ENCODE results near the gene CFD. TPM values are rescaled to one million over a fixed set of nuclear protein-coding genes. Genes with fewer than 3 reads are reported as not detected.

CFD gene
- total and polyA plus RNA-seq, 4 donors: 4.5 to 20.2 (median 13.6) TPM

GRCh38 chr19:901216-902092, 42.0 kb downstream of the CFD start:
- Histone ChIP-seq H3K9ac (ENCODE audit: low read depth in 1 of 2, low read length in 2 of 2) (no peak overlapping the region), H3K4me1 (ENCODE audit: control insufficient read depth in 4 of 4, insufficient read depth in 4 of 4, low read length in 3 of 4) (peaks cover 7 to 11% (median 9%) of the 10 kb centered on the region in 4 donors), H3K4me3 (ENCODE audit: low read depth in 1 of 3, low read length in 3 of 3) (no peak overlapping the region), H3K36me3 (ENCODE audit: control insufficient read depth in 4 of 4, insufficient read depth in 3 of 4, low read depth in 1 of 4, low read length in 3 of 4) (peaks cover 0 to 13% (median 4%) of the 10 kb centered on the region in 4 donors), H3K9me3 (ENCODE audit: control insufficient read depth in 4 of 4, low read length in 3 of 4) (no peaks in the 10 kb centered on the region), H3K27ac (ENCODE audit: low read depth in 1 of 2, low read length in 2 of 2) (no peak overlapping the region), H3K27me3 (ENCODE audit: control insufficient read depth in 4 of 4, insufficient read depth in 4 of 4, low read length in 3 of 4) (no peaks in the 10 kb centered on the region)
- DNase-seq (ENCODE audit: low spot score): no peak
- no peak for TF ChIP-seq RXRA (IDR thresholded peaks at IDR 0.05)
- 94% methylated on average over 27 of the region's 27 CpGs for WGBS

GRCh38 chr19:902093-902370, 42.6 kb downstream of the CFD start:
- no peak overlapping the region for H3K4me3 ChIP-seq (ENCODE audit: low read depth in 1 of 3, low read length in 3 of 3)
- WGBS: 86% methylated on average over 7 of the region's 7 CpGs
- H3K4me1 ChIP-seq (ENCODE audit: control insufficient read depth in 4 of 4, insufficient read depth in 4 of 4, low read length in 3 of 4): peaks cover 7 to 11% (median 9%) of the 10 kb centered on the region in 4 donors
- H3K9ac ChIP-seq (ENCODE audit: low read depth in 1 of 2, low read length in 2 of 2): no peak overlapping the region
- no peak for DNase-seq (ENCODE audit: low spot score)
- H3K27ac ChIP-seq (ENCODE audit: low read depth in 1 of 2, low read length in 2 of 2): no peak overlapping the region
- H3K9me3 ChIP-seq (ENCODE audit: control insufficient read depth in 4 of 4, low read length in 3 of 4): no peaks in the 10 kb centered on the region
- no peaks in the 10 kb centered on the region for H3K27me3 ChIP-seq (ENCODE audit: control insufficient read depth in 4 of 4, insufficient read depth in 4 of 4, low read length in 3 of 4)
- H3K36me3 ChIP-seq (ENCODE audit: control insufficient read depth in 4 of 4, insufficient read depth in 3 of 4, low read depth in 1 of 4, low read length in 3 of 4): peaks cover 0 to 13% (median 4%) of the 10 kb centered on the region in 4 donors
- no peak for TF ChIP-seq NR2F2 (IDR thresholded peaks at IDR 0.05)
- TF ChIP-seq HNF4G (IDR thresholded peaks at IDR 0.05): no peak
- TF ChIP-seq CTCF (IDR thresholded peaks at IDR 0.05; ENCODE audit: low read depth, low read length, missing input control): no peak
- TF ChIP-seq HNF4A (conservative IDR thresholded peaks at IDR 0.05): no peak
- TF ChIP-seq REST (IDR thresholded peaks at IDR 0.05): no peak
- no peak for TF ChIP-seq FOXA1 (IDR thresholded peaks at IDR 0.05)
- TF ChIP-seq EGR1 (IDR thresholded peaks at IDR 0.05; ENCODE audit: low read depth in 2 of 2): no peak
- no peak for TF ChIP-seq YY1 (IDR thresholded peaks at IDR 0.05)

GRCh38 chr19:902446-903226, 43.2 kb downstream of the CFD start:
- no peak for DNase-seq (ENCODE audit: low spot score)
- Histone ChIP-seq H3K9ac (ENCODE audit: low read depth in 1 of 2, low read length in 2 of 2) (no peak overlapping the region), H3K4me1 (ENCODE audit: control insufficient read depth in 4 of 4, insufficient read depth in 4 of 4, low read length in 3 of 4) (peaks cover 7 to 11% (median 9%) of the 10 kb centered on the region in 4 donors), H3K27me3 (ENCODE audit: control insufficient read depth in 4 of 4, insufficient read depth in 4 of 4, low read length in 3 of 4) (no peaks in the 10 kb centered on the region), H3K4me3 (ENCODE audit: low read depth in 1 of 3, low read length in 3 of 3) (no peak overlapping the region), H3K9me3 (ENCODE audit: control insufficient read depth in 4 of 4, low read length in 3 of 4) (no peaks in the 10 kb centered on the region), H3K27ac (ENCODE audit: low read depth in 1 of 2, low read length in 2 of 2) (no peak overlapping the region), H3K36me3 (ENCODE audit: control insufficient read depth in 4 of 4, insufficient read depth in 3 of 4, low read depth in 1 of 4, low read length in 3 of 4) (peaks cover 0 to 13% (median 4%) of the 10 kb centered on the region in 4 donors)
- 69% methylated on average over 14 of the region's 14 CpGs for whole genome bisulfite sequencing
- TF ChIP-seq CTCF (IDR thresholded peaks at IDR 0.05; ENCODE audit: low read depth, low read length, missing input control): no peak
- peak; percentile 60 for TF ChIP-seq YY1 (IDR thresholded peaks at IDR 0.05)
- no peak for TF ChIP-seq ATF3 (IDR thresholded peaks at IDR 0.05)
- no peak for TF ChIP-seq FOXA2 (IDR thresholded peaks at IDR 0.05)
- TF ChIP-seq HNF4A (conservative IDR thresholded peaks at IDR 0.05): peak; percentile 69
- TF ChIP-seq TAF1 (conservative IDR thresholded peaks at IDR 0.05): no peak
- no peak for TF ChIP-seq JUND (IDR thresholded peaks at IDR 0.05)
- peak; percentile 27 for TF ChIP-seq HNF4G (IDR thresholded peaks at IDR 0.05)
- no peak for TF ChIP-seq MAX (IDR thresholded peaks at IDR 0.05)
- no peak for TF ChIP-seq EGR1 (IDR thresholded peaks at IDR 0.05; ENCODE audit: low read depth in 2 of 2)
- TF ChIP-seq FOXA1 (IDR thresholded peaks at IDR 0.05): no peak
- peak; percentile 18 for TF ChIP-seq NR2F2 (IDR thresholded peaks at IDR 0.05)
- no peak for TF ChIP-seq GABPA (IDR thresholded peaks at IDR 0.05 in 1 of 2, conservative IDR thresholded peaks at IDR 0.05 in 1 of 2)
